Right renal cortex interstitium (tissue), 3 donors: Measurements from ENCODE around the gene BZW1. TPM values are rescaled to one million over a fixed set of nuclear protein-coding genes. Genes with fewer than 3 reads are reported as not detected.

ENCODE experiments used
- DNase-seq, 3 donors: peaks; one replicate each; pipeline ENCODE4 v3.0.0-alpha.2; 2013; ENCODE audit warnings: low read depth in 3 of 3, low spot score in 2 of 3
- polyA plus RNA-seq, 3 donors: library from polyadenylated mRNA; unstranded; fragments of 120-200 nt; gene quantifications; one replicate each; pipeline ENCODE4 v1.2.1, GENCODE V29; 2013; ENCODE audit not compliant: insufficient read length in 3 of 3

The BZW1 gene
- polyA plus RNA-seq, 3 donors: 271 to 294 (median 292) TPM

- DNase-seq: no peak
These were observed 57.3 kb downstream of the BZW1 start for GRCh38 chr2:200869014-200869413.

DNA sequence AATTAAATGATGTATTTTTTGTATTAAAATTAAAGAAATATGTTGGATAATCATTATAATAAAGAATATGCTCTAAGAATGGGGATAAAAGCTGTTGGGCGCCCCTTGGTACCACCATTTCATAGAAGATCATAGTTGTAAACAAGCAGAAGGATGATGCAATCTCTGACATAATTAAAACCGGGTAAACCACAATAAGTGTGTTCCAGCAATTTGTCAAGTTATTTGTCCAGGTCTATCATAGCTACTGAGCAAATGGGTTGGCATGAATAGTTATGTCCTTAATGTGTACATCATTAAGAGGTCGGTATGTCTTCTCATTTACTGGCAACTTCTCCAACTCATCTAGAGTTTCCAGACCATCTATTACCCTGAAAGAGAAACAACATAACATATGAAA, 59.4 kb downstream of the BZW1 start:
- DNase-seq: no peak

GRCh38 chr2:200873560-200873959, 61.9 kb downstream of the BZW1 start:
- no peak for DNase-seq

Other genes starting within 250 kb of the BZW1 start
- gene AOX1, start 225.9 kb upstream of the BZW1 start, polyA plus RNA-seq: 1 to 10 TPM; 1.7 to 2.8 (median 2.2) TPM
- gene CLK1, start 52.7 kb downstream of the BZW1 start, polyA plus RNA-seq: 100 to 1,000 TPM; 284 to 317 (median 293) TPM
- 10 to 100 TPM; 59.3 to 80.2 (median 69.8) TPM for gene PPIL3, start 77.2 kb downstream of the BZW1 start, polyA plus RNA-seq
- 10 to 100 TPM; 51.9 to 53.6 (median 52.6) TPM for gene NIF3L1, start 77.5 kb downstream of the BZW1 start, polyA plus RNA-seq
- gene ORC2, start 151.8 kb downstream of the BZW1 start, polyA plus RNA-seq: 10 to 100 TPM; 29.8 to 31.8 (median 31.2) TPM